GM23248 (cell line): Measurements from ENCODE around the gene GRAP. TPM values are rescaled to one million over a fixed set of nuclear protein-coding genes. Genes with fewer than 3 reads are reported as not detected.

Experiments
- DNase-seq: peaks from one replicate; pipeline ENCODE4 v3.0.0-alpha.2; 2015
- H2AFZ ChIP-seq: fragments of 200-600 bp; sonication (generic); 2 replicates; pipeline ENCODE4 v1.6.1; 2016; ENCODE audit warnings: antibody characterized with exemption
- H3F3A ChIP-seq: fragments of 200-600 bp; sonication (generic); 2 replicates; pipeline ENCODE4 v1.6.1; 2016; ENCODE audit warnings: mild to moderate bottlenecking, antibody characterized with exemption, mixed run types; ENCODE audit not compliant: insufficient read depth
- H3K27ac ChIP-seq: fragments of 200-600 bp; sonication (generic); 2 replicates; pipeline ENCODE4 v1.5.1; 2016; ENCODE audit warnings: mild to moderate bottlenecking
- H3K27me3 ChIP-seq: fragments of 200-600 bp; sonication (generic); replicated peaks from 2 replicates; pipeline ENCODE4 v1.6.1; 2016; ENCODE audit warnings: mild to moderate bottlenecking; ENCODE audit not compliant: insufficient read depth
- H3K36me3 ChIP-seq: fragments of 200-600 bp; sonication (generic); 2 replicates; pipeline ENCODE4 v1.6.1; 2016; ENCODE audit warnings: low read depth, mild to moderate bottlenecking
- H3K4me1 ChIP-seq: fragments of 200-600 bp; sonication (generic); 2 replicates; pipeline ENCODE4 v1.6.1; 2016; ENCODE audit warnings: mild to moderate bottlenecking; ENCODE audit not compliant: insufficient read depth
- H3K4me2 ChIP-seq: fragments of 200-600 bp; sonication (generic); one replicate; pipeline ENCODE4 v1.6.1; 2016; ENCODE audit warnings: mild to moderate bottlenecking; ENCODE audit not compliant: unreplicated experiment
- H3K4me3 ChIP-seq: fragments of 200-600 bp; sonication (generic); 2 replicates; pipeline ENCODE4 v1.5.1; 2016; ENCODE audit warnings: mild to moderate bottlenecking
- H3K79me2 ChIP-seq: fragments of 200-600 bp; sonication (generic); 2 replicates; pipeline ENCODE4 v1.6.1; 2016; ENCODE audit warnings: mild to moderate bottlenecking; ENCODE audit not compliant: insufficient read depth
- H3K9ac ChIP-seq: fragments of 200-600 bp; sonication (generic); 2 replicates; pipeline ENCODE4 v1.6.1; 2016; ENCODE audit warnings: mild to moderate bottlenecking
- H3K9me2 ChIP-seq: fragments of 200-600 bp; sonication (generic); 2 replicates; pipeline ENCODE4 v1.6.1; 2016; ENCODE audit warnings: mixed run types, mild to moderate bottlenecking, moderate library complexity; ENCODE audit not compliant: insufficient read depth
- H3K9me3 ChIP-seq: fragments of 200-600 bp; sonication (generic); one replicate; pipeline ENCODE4 v1.6.1; 2017; ENCODE audit warnings: low read depth
- H4K20me1 ChIP-seq: fragments of 200-600 bp; sonication (generic); 2 replicates; pipeline ENCODE4 v1.6.0; 2016; ENCODE audit not compliant: insufficient read depth
- EZH2 ChIP-seq: fragments of 200-600 bp; sonication (generic); IDR thresholded peaks from 2 replicates; pipeline ENCODE4 v1.6.1; 2018; ENCODE audit warnings: antibody characterized with exemption, mild to moderate bottlenecking; ENCODE audit not compliant: insufficient read depth, poor library complexity, severe bottlenecking
- EZH2phosphoT487 ChIP-seq: fragments of 200-600 bp; sonication (generic); IDR thresholded peaks from 2 replicates; pipeline ENCODE4 v1.6.1; 2018; ENCODE audit warnings: antibody characterized with exemption, moderate library complexity, mild to moderate bottlenecking, low read depth; ENCODE audit not compliant: insufficient read depth
- WGBS, 2 experiments: methylation state at CpG; one replicate each; pipeline ENCODE4 v1.1.6; 2015 to 2017; ENCODE audit warnings: low lambda C conversion rate in 2 of 2, low coverage in 1 of 2; ENCODE audit errors: missing lambda C conversion rate in 2 of 2; 5-methylcytosine and 5-hydroxymethylcytosine counted together
- in situ Hi-C: fragments of 300-500 bp; cut with MboI; formaldehyde crosslinking; loops from 2 replicates; pipeline ENCODE4 v1.15.0; 2020
- polyA plus RNA-seq: library from polyadenylated mRNA; unstranded; fragments of >200 nt; fragmentation: Nextera tagmentation; extraction: Ambion mirVana; gene quantifications from 2 replicates; pipeline ENCODE4 v1.2.1, GENCODE V29; 2016
- total RNA-seq: library from RNA; depleted of rRNA; stranded (reverse); fragments of >200 nt; shearing (Covaris generic); gene quantifications from 2 replicates; pipeline ENCODE4 v1.2.3, GENCODE V29; 2014

GRAP gene
- total and polyA plus RNA-seq, 2 experiments from 2014 or later, result not detected

DNA sequence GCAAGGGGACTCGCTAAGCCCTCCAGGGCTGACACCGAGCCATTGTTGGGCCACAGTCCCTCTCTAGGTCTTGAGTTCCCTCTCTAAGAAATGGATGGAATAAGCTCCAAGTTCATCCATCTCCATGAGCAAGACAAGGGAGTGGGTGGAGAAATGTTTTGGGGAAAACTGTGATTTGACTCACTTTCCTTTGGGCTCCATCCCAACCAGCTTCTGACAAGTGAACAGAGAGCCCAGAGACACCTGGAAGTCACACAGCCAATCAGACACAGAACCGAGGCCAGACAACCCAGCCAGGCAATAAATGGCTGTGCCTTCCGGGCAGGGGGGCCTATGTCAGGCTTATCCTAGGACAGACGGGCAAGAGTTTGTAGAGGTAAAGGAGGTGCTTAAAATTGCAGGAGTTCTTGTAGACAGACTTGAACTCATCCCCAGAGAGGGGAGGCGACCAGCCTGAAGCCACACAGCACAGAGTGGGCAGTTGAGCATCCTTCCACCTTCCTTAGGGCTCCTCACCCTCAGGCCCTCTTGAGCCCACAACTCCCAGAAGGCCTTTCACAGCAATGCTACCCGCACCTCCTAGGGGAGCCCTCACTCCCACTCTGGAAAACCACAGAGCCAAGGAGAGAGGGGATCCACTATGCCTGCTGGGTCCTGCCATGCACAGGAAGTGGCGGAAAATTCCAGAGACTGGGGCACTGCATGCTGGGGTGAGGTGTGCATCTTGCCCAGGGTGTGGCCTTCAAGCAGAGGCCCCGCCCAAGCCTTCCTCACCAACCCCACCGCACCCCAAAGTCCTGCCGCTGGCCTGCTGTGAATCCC, 32.7 kb downstream of the GRAP start:
- 91 to 93% methylated on average over 11 of the region's 11 CpGs for WGBS, 2 experiments
- no peaks in the 10 kb centered on the region for H3K9me2 ChIP-seq
- no peaks in the 10 kb centered on the region for H3F3A ChIP-seq
- H3K27ac ChIP-seq, result no peak overlapping the region
- H3K36me3 ChIP-seq, result no peaks in the 10 kb centered on the region
- H3K27me3 ChIP-seq, result no peaks in the 10 kb centered on the region
- TF ChIP-seq EZH2 (no peak), EZH2phosphoT487 (no peak)
- no peaks in the 10 kb centered on the region for H3K9me3 ChIP-seq
- no peaks in the 10 kb centered on the region for H4K20me1 ChIP-seq
- H3K79me2 ChIP-seq, result no peaks in the 10 kb centered on the region
- H3K4me1 ChIP-seq, result 0 out of 2 replicates have a peak, but pooled peaks cover 6% of the 10 kb centered on the region
- H2AFZ ChIP-seq, result no peak overlapping the region
- no peak overlapping the region for H3K9ac ChIP-seq
- H3K4me3 ChIP-seq, result no peak overlapping the region
- H3K4me2 ChIP-seq, result no peak overlapping the region
- in situ Hi-C loops, result no loop called here
- DNase-seq, result peak; percentile 60

DNA sequence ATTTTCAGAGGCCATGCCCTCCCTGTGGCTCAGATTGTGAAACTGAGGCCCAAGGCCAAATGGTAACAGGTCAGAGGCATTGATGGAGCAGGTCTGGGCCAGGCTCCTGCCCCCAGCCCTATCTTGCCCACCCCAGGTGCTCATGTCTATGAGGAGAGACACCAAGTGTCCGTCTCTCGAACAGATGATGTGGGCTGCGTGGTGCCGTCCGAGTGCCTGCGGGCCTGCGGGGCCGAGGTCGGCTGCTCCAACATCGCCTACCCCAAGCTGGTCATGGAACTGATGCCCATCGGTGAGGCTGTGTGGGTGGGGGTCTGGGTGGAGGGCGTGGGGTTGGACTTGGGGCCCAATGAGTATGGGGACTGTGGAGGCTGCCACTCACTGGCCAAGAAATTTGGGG, 33.5 kb downstream of the GRAP start:
- Histone ChIP-seq H3K4me3 (no peak overlapping the region), H3K27ac (no peak overlapping the region), H3K4me1 (0 out of 2 replicates have a peak, but pooled peaks cover 6% of the 10 kb centered on the region), H3K79me2 (no peaks in the 10 kb centered on the region), H3K9me3 (no peaks in the 10 kb centered on the region), H3K9ac (no peak overlapping the region), H4K20me1 (no peaks in the 10 kb centered on the region), H3K36me3 (no peaks in the 10 kb centered on the region), H3K27me3 (no peaks in the 10 kb centered on the region), H2AFZ (no peak overlapping the region), H3K9me2 (no peaks in the 10 kb centered on the region), H3F3A (no peaks in the 10 kb centered on the region), H3K4me2 (no peak overlapping the region)
- WGBS, 2 experiments, result 97 to 99% methylated on average over 11 to 12 of the region's 12 CpGs
- in situ Hi-C loops, result no loop called here
- TF ChIP-seq EZH2 (no peak), EZH2phosphoT487 (no peak)
- DNase-seq, result no peak

DNA sequence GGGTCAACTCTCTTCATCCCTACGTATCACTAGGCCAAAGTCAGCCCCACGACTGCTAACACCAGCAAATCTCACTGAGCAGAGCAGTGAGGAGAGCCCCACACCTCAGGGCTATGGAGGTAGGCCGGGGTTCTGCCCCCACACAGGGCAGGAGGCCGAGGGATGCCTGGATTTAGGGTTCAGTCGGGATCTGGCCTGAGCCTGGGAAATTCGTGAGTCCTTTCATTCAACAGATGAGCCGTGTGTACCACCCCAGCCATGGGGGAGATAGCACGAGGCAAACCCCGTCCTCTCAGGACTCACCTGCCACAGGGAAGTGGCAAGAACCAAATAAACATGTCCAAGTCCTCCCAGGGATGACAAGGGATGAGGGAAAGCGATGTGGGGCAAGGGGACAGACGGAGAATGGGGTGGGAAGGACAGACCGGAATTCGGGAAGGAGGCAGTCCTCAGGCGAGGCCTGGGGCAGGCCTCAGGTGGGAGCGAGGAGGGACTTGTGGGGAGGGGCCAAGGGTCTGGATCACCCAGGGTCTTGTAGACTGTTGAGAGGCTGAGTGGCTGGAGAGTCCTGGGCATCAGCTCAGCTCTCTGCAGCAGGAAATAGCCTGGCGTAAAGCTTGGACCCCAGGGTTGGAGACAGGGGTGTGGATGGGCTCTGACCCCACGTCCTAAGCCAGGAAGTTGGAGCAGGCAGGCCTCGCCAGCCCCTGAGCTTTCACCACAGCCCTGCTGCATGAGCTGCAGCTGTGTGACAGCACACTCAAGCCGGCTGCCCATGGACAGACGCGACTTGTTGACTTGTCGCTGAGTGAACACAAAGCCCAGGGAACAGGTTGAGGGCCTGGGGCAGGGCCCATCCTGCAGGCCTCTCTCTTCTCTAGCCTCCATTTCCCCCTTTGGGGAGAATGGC, 34.3 kb downstream of the GRAP start:
- H3K9ac ChIP-seq, result no peak overlapping the region
- DNase-seq, result no peak
- no peak overlapping the region for H2AFZ ChIP-seq

DNA sequence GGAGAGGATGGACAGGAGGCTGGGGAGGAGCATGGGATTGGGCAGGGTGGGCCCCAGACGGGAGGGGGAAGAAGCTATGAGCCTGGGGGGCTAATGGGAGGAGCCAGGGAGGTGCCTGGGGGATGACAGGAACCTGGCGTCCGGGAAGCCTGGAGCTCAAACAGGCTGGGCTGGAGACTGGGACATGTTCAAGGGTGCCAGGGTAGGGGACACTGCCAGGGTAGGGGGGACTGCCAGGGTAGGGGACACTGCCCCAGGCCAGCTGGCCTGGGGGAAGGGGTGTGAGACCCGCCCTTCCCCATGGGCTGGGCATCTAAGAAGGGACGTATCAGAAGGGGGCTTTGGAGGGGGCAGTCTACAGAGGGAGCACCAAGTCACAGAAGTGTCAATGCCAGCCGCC, 35.2 kb downstream of the GRAP start:
- in situ Hi-C loops, result no loop called here

More for the DNA sequence above, 34.3 kb downstream of the GRAP start:
- TF ChIP-seq EZH2 (no peak), EZH2phosphoT487 (no peak)
- H3K9me3 ChIP-seq, result no peaks in the 10 kb centered on the region
- WGBS, 2 experiments, result 95 to 97% methylated on average over 17 to 22 of the region's 22 CpGs
- no peaks in the 10 kb centered on the region for H3K79me2 ChIP-seq
- H3K4me1 ChIP-seq, result 0 out of 2 replicates have a peak, but pooled peaks cover 6% of the 10 kb centered on the region
- H4K20me1 ChIP-seq, result no peaks in the 10 kb centered on the region
- no peaks in the 10 kb centered on the region for H3K27me3 ChIP-seq
- H3K9me2 ChIP-seq, result no peaks in the 10 kb centered on the region
- H3K4me3 ChIP-seq, result no peak overlapping the region
- in situ Hi-C loops, result no loop called here
- H3K36me3 ChIP-seq, result no peaks in the 10 kb centered on the region
- no peak overlapping the region for H3K27ac ChIP-seq
- H3F3A ChIP-seq, result peaks cover 4% of the 10 kb centered on the region; the same call in 1 of the 2 replicates
- no peak overlapping the region for H3K4me2 ChIP-seq

More for the DNA sequence above, 35.2 kb downstream of the GRAP start:
- Histone ChIP-seq H3K4me2 (no peak overlapping the region), H3K4me3 (no peak overlapping the region), H3K9me2 (no peaks in the 10 kb centered on the region), H3K79me2 (no peaks in the 10 kb centered on the region), H2AFZ (no peak overlapping the region), H3K27ac (no peak overlapping the region), H3K27me3 (no peaks in the 10 kb centered on the region), H3K36me3 (no peaks in the 10 kb centered on the region), H3K9ac (no peak overlapping the region), H3K9me3 (no peaks in the 10 kb centered on the region), H3K4me1 (0 out of 2 replicates have a peak, but pooled peaks cover 6% of the 10 kb centered on the region), H3F3A (peaks cover 13% of the 10 kb centered on the region), H4K20me1 (no peaks in the 10 kb centered on the region)
- WGBS, 2 experiments, result 81 to 89% methylated on average over 3 to 6 of the region's 6 CpGs
- TF ChIP-seq EZH2 (no peak), EZH2phosphoT487 (no peak)
- DNase-seq, result no peak
